ENCODE data around the gene MICAL2.

The MICAL2 gene

GRCh38 chr11:12076840-12077534, 33.4 kb upstream of the MICAL2 start:
- no peak for DNase-seq

GRCh38 chr11:12077535-12078280, 32.7 kb upstream of the MICAL2 start:
- DNase-seq: no peak

- DNase-seq: peak; percentile 85 to 91
Measured at GRCh38 chr11:12079726-12080556, 30.4 kb upstream of the MICAL2 start.

- no peak for DNase-seq
Measured at GRCh38 chr11:12083380-12083779, 27.0 kb upstream of the MICAL2 start.

- no peak for DNase-seq
Measured at GRCh38 chr11:12084256-12084655, 26.1 kb upstream of the MICAL2 start.

- no peak for DNase-seq
Measured at GRCh38 chr11:12085371-12086251, 24.8 kb upstream of the MICAL2 start.

GRCh38 chr11:12086271-12087074, 23.9 kb upstream of the MICAL2 start:
- DNase-seq: peak; percentile 83 to 92

GRCh38 chr11:12087075-12088004, 23.1 kb upstream of the MICAL2 start:
- DNase-seq: peak; percentile 20 to 64

GRCh38 chr11:12088047-12088481, 22.3 kb upstream of the MICAL2 start:
- DNase-seq: peak; percentile 20 to 57

GRCh38 chr11:12088531-12088930, 21.9 kb upstream of the MICAL2 start:
- DNase-seq: no peak

- DNase-seq: no peak
Measured at GRCh38 chr11:12089041-12089440, 21.3 kb upstream of the MICAL2 start.

GRCh38 chr11:12089473-12089872, 20.9 kb upstream of the MICAL2 start:
- DNase-seq: no peak

GRCh38 chr11:12090061-12090591, 20.3 kb upstream of the MICAL2 start:
- DNase-seq: peak; percentile 26 to 57

- no peak for DNase-seq
Measured at GRCh38 chr11:12090761-12091258, 19.6 kb upstream of the MICAL2 start.

- DNase-seq: no peak
Measured at GRCh38 chr11:12091956-12092558, 18.3 kb upstream of the MICAL2 start.

GRCh38 chr11:12092714-12093113, 17.7 kb upstream of the MICAL2 start:
- no peak for DNase-seq

- DNase-seq: no peak
Measured at GRCh38 chr11:12094872-12095800, 15.3 kb upstream of the MICAL2 start.

GRCh38 chr11:12097219-12097618, 13.2 kb upstream of the MICAL2 start:
- DNase-seq: no peak
